ENCODE measurements around the gene PATZ1.

The PATZ1 gene

GRCh38 chr22:31292236-31292989 is 53.7 kb downstream of the PATZ1 start, which contains the start of gene PIK3IP1 (continued):
- TF ChIP-seq ZNF26 (tag by site-specific recombination; IDR thresholded peaks at IDR 0.05) = no peak
- no peak for TF ChIP-seq ZNF10 (tag by site-specific recombination; IDR thresholded peaks at IDR 0.05)
- no peak for TF ChIP-seq ZFP37 (tag by site-specific recombination; IDR thresholded peaks at IDR 0.05)
- no peak for TF ChIP-seq ZNF311 (tag by site-specific recombination; IDR thresholded peaks at IDR 0.05; ENCODE audit: borderline replicate concordance)
- TF ChIP-seq ZNF394 (tag by site-specific recombination; IDR thresholded peaks at IDR 0.05; ENCODE audit: borderline replicate concordance) = no peak
- TF ChIP-seq YY1 (tag by site-specific recombination; IDR thresholded peaks at IDR 0.05) = no peak
- no peak for TF ChIP-seq ZNF37A (tag by site-specific recombination; IDR thresholded peaks at IDR 0.05)
- no peak for TF ChIP-seq ZNF292 (tag by site-specific recombination; IDR thresholded peaks at IDR 0.05; ENCODE audit: borderline replicate concordance, low read depth)
- TF ChIP-seq PRDM10 (tag by site-specific recombination; IDR thresholded peaks at IDR 0.05) = peak; percentile 59; the same call in 1 of the 2 replicates
- TF ChIP-seq ZNF18 (tag by site-specific recombination; IDR thresholded peaks at IDR 0.05) = no peak
- TF ChIP-seq ZFHX2 (tag by site-specific recombination; conservative IDR thresholded peaks at IDR 0.05) = no peak
- peak; percentile 48 for TF ChIP-seq ZXDB (tag by site-specific recombination; IDR thresholded peaks at IDR 0.05)
- no peak for TF ChIP-seq TSHZ1 (tag by site-specific recombination; IDR thresholded peaks at IDR 0.05; ENCODE audit: borderline replicate concordance)
- TF ChIP-seq BCL11A (tag by site-specific recombination; IDR thresholded peaks at IDR 0.05; ENCODE audit: low read depth) = no peak
- TF ChIP-seq ZBTB49 (tag by site-specific recombination; IDR thresholded peaks at IDR 0.05; ENCODE audit: low read depth) = no peak
- TF ChIP-seq ZNF664 (tag by site-specific recombination; IDR thresholded peaks at IDR 0.05) = no peak
- no peak for TF ChIP-seq ZNF148 (tag by site-specific recombination; IDR thresholded peaks at IDR 0.05; ENCODE audit: borderline replicate concordance)
- TF ChIP-seq ZNF843 (tag by site-specific recombination; IDR thresholded peaks at IDR 0.05) = no peak
- TF ChIP-seq ZNF223 (tag by site-specific recombination; IDR thresholded peaks at IDR 0.05) = no peak
- no peak for TF ChIP-seq ZNF174 (tag by site-specific recombination; IDR thresholded peaks at IDR 0.05)
- TF ChIP-seq ZBTB17 (tag by site-specific recombination; IDR thresholded peaks at IDR 0.05) = peak; percentile 84
- no peak for TF ChIP-seq ZNF626 (tag by site-specific recombination; IDR thresholded peaks at IDR 0.05)
- no peak for TF ChIP-seq ZNF747 (tag by site-specific recombination; IDR thresholded peaks at IDR 0.05)
